Liver (tissue), 3 donors: ENCODE data around the gene LAMA2.

Source experiments
- CTCF ChIP-seq: fragments of 150-350 bp; IDR thresholded peaks from 2 replicates; pipeline ENCODE4 v1.5.1; 2017; ENCODE audit warnings: improper control_type of control experiment, low read depth, low read length; ENCODE audit not compliant: missing input control
- EGR1 ChIP-seq, 2 donors: IDR thresholded peaks; 2 replicates each; pipeline ENCODE4 v1.6.1; 2016 to 2018; ENCODE audit warnings: antibody characterized with exemption in 2 of 2, low read depth in 2 of 2
- JUND ChIP-seq, 2 donors: IDR thresholded peaks; 2 replicates each; pipeline ENCODE4 v1.6.1; 2016; ENCODE audit warnings: antibody characterized with exemption in 2 of 2
- MAX ChIP-seq: IDR thresholded peaks from 2 replicates; pipeline ENCODE4 v1.6.1; 2016; ENCODE audit warnings: antibody characterized with exemption
- REST ChIP-seq: IDR thresholded peaks from 2 replicates; pipeline ENCODE4 v1.6.1; 2016; ENCODE audit warnings: antibody characterized with exemption, mild to moderate bottlenecking
- TAF1 ChIP-seq: conservative IDR thresholded peaks from 2 replicates; pipeline ENCODE4 v1.6.1; 2016; ENCODE audit warnings: antibody characterized with exemption, mild to moderate bottlenecking
- YY1 ChIP-seq: IDR thresholded peaks from 2 replicates; pipeline ENCODE4 v1.6.1; 2016; ENCODE audit warnings: antibody characterized with exemption, mild to moderate bottlenecking
- ZBTB33 ChIP-seq: IDR thresholded peaks from 2 replicates; pipeline ENCODE4 v1.6.1; 2016; ENCODE audit warnings: antibody characterized with exemption
- donor health status: healthy.
- donor health status: healthy.

GRCh38 chr6:129370268-129370916, 487.5 kb downstream of the LAMA2 start:
- TF ChIP-seq YY1 (peak; percentile 25), TAF1 (no peak), CTCF (peak; percentile 55), ZBTB33 (no peak), JUND (IDR thresholded peaks at IDR 0.05) (no peak), MAX (no peak), REST (no peak), EGR1 (IDR thresholded peaks at IDR 0.05; ENCODE audit: low read depth in 2 of 2) (no peak)
